Measurements from ENCODE around the gene PIM3.

PIM3 gene

GRCh38 chr22:49930596-49931412 is 29.8 kb upstream of the PIM3 start:
- H3K4me3 ChIP-seq (ENCODE audit: low read depth, low read length): no peak overlapping the region
- ChIA-PET POLR2A (no interaction called here), CTCF (interaction anchor here (0.7 to 5.3 kb wide), 26 partner anchors 9 to 301 kb away, joined by 3 to 165 read pairs (median 4); partner anchors contain the start of gene IL17REL)
- DNase-seq (ENCODE audit: low read depth, low spot score): no peak
- peak; percentile 64 for TF ChIP-seq CTCF (IDR thresholded peaks at IDR 0.05; ENCODE audit: insufficient read depth, low read length, missing control alignments)

GRCh38 chr22:49933236-49934159 is 27.1 kb upstream of the PIM3 start:
- POLR2A ChIA-PET: no interaction called here
- H3K4me3 ChIP-seq (ENCODE audit: low read depth, low read length): no peak overlapping the region
- no peak for TF ChIP-seq CTCF (IDR thresholded peaks at IDR 0.05; ENCODE audit: insufficient read depth, low read length, missing control alignments)
- no peak for DNase-seq (ENCODE audit: low read depth, low spot score)
- CTCF ChIA-PET: interaction anchor here (0.7 to 5.3 kb wide), 7 partner anchors 37 to 166 kb away, joined by 3 to 165 read pairs (median 4); partner anchors contain the start of gene IL17REL

- peak overlapping the region; percentile 45 for H3K4me3 ChIP-seq (ENCODE audit: low read depth, low read length)
- CTCF ChIA-PET: interaction anchor here (1.6 to 5.3 kb wide), 4 partner anchors 58 to 98 kb away, joined by 3 to 165 read pairs (median 8); no protein-coding TSS in a partner anchor
- POLR2A ChIA-PET: no interaction called here
- no peak for DNase-seq (ENCODE audit: low read depth, low spot score)
- no peak for TF ChIP-seq CTCF (IDR thresholded peaks at IDR 0.05; ENCODE audit: insufficient read depth, low read length, missing control alignments)
Observed at GRCh38 chr22:49934160-49934890, 26.2 kb upstream of the PIM3 start.

- ChIA-PET CTCF (no interaction called here), POLR2A (no interaction called here)
- no peak for TF ChIP-seq CTCF (IDR thresholded peaks at IDR 0.05; ENCODE audit: insufficient read depth, low read length, missing control alignments)
- no peak for DNase-seq (ENCODE audit: low read depth, low spot score)
- peak overlapping the region; percentile 45 for H3K4me3 ChIP-seq (ENCODE audit: low read depth, low read length)
Observed at GRCh38 chr22:49934891-49935557, 25.5 kb upstream of the PIM3 start.

GRCh38 chr22:49935561-49935960 is 25.0 kb upstream of the PIM3 start:
- POLR2A ChIA-PET: interaction anchor here (0.8 to 2.1 kb wide), 3 partner anchors 16 to 35 kb away, joined by 3 to 6 read pairs (median 3); partner anchors contain the start of gene PIM3
- CTCF ChIA-PET: interaction anchor here (1.5 kb wide), 1 partner anchor 95 kb away, joined by 4 read pairs; no protein-coding TSS in a partner anchor
- peak overlapping the region; percentile 36 for H3K4me3 ChIP-seq (ENCODE audit: low read depth, low read length)
- TF ChIP-seq CTCF (IDR thresholded peaks at IDR 0.05; ENCODE audit: insufficient read depth, low read length, missing control alignments): no peak
- DNase-seq (ENCODE audit: low read depth, low spot score): no peak
